K562 (cell line): Measurements from ENCODE around the gene SFTPA2. TPM values are rescaled to one million over a fixed set of nuclear protein-coding genes. Genes with fewer than 3 reads are reported as not detected.

Experiments used
- CCAR2 ChIP-seq: fragments of 200-400 bp; formaldehyde crosslinking; IDR thresholded peaks from 2 replicates; pipeline ENCODE4 v1.6.1; 2017; ENCODE audit warnings: mild to moderate bottlenecking, low read depth, low read length
- DEAF1 ChIP-seq: fragments of 450-650 bp; formaldehyde crosslinking; IDR thresholded peaks from 2 replicates; pipeline ENCODE4 v1.4.0; 2020; ENCODE audit warnings: mild to moderate bottlenecking, moderate library complexity
- FOXP4 ChIP-seq: sonication (generic); formaldehyde crosslinking; IDR thresholded peaks from 2 replicates; pipeline ENCODE4 v1.8.0; 2022; ENCODE audit warnings: mild to moderate bottlenecking, missing genetic modification reagents, borderline replicate concordance
- ID3 ChIP-seq, 2 experiments: fragments of 250-450 bp in 1 of 2; fragments of 450-650 bp in 1 of 2; sonication (Bioruptor Pico) in 1 of 2; IDR thresholded peaks; 2 replicates each; pipeline versions ENCODE4 v1.6.1 to v1.8.0; 2016 to 2021; ENCODE audit warnings: mild to moderate bottlenecking in 2 of 2, moderate library complexity in 2 of 2, missing compliant biosample characterization in 1 of 2, missing genetic modification characterization in 1 of 2
- NBN ChIP-seq: fragments of 450-650 bp; IDR thresholded peaks from 2 replicates; pipeline ENCODE4 v1.6.1; 2016; ENCODE audit warnings: low read depth, mild to moderate bottlenecking
- RBM22 ChIP-seq: fragments of 200-400 bp; formaldehyde crosslinking; IDR thresholded peaks from 2 replicates; pipeline ENCODE4 v1.6.1; 2018; ENCODE audit warnings: low read length, low read depth; ENCODE audit not compliant: poor library complexity, severe bottlenecking
- RFX5 ChIP-seq: IDR thresholded peaks from 2 replicates; pipeline ENCODE4 v1.6.1; 2011; ENCODE audit warnings: low read depth, mild to moderate bottlenecking, improper control_type of control experiment, low read length
- SP2 ChIP-seq: IDR thresholded peaks from 2 replicates; pipeline ENCODE4 v1.6.1; 2011; ENCODE audit warnings: mild to moderate bottlenecking, low read depth, low read length, moderate library complexity; ENCODE audit not compliant: poor library complexity, severe bottlenecking; ENCODE audit errors: extremely low read depth
- STAG1 ChIP-seq: sonication (generic); formaldehyde crosslinking; IDR thresholded peaks from 2 replicates; pipeline ENCODE4 v1.5.0; 2020; ENCODE audit warnings: missing genetic modification reagents, borderline replicate concordance
- STAT5A ChIP-seq: IDR thresholded peaks from 2 replicates; pipeline ENCODE4 v1.6.1; 2012; ENCODE audit warnings: low read length, inconsistent platforms, borderline replicate concordance
- TFAP4 ChIP-seq: sonication (generic); formaldehyde crosslinking; IDR thresholded peaks from 2 replicates; pipeline ENCODE4 v1.8.0; 2022; ENCODE audit warnings: missing genetic modification reagents, mild to moderate bottlenecking, moderate library complexity, borderline replicate concordance
- TRIM28 ChIP-seq: fragments of 450-650 bp; IDR thresholded peaks from 2 replicates; pipeline ENCODE4 v1.6.1; 2017
- ZNF197 ChIP-seq: fragments of 200-800 bp; sonication (Bioruptor generic); IDR thresholded peaks from 2 replicates; pipeline ENCODE4 v1.6.1; 2016; ENCODE audit warnings: low read depth, missing genetic modification characterization, missing compliant biosample characterization
- ZNF778 ChIP-seq: fragments of 450-650 bp; formaldehyde crosslinking; IDR thresholded peaks from 2 replicates; pipeline ENCODE4 v1.4.0; 2020; ENCODE audit warnings: mild to moderate bottlenecking, moderate library complexity
- polyA plus RNA-seq, 8 experiments: library from polyadenylated mRNA; depleted of rRNA in 4 of 8; stranded (reverse) in 5 of 8; unstranded in 3 of 8; fragments of >200 nt; fragmentation: Nextera tagmentation in 2 of 8; fragmentation: Illumina TruSeq in 1 of 8; extraction: Ambion mirVana in 2 of 8; extraction: Trizol in 1 of 8; gene quantifications; 2 replicates each; pipeline versions ENCODE4 v1.2.1 to v1.2.3, GENCODE V29; 2011 to 2014; ENCODE audit warnings: inconsistent platforms in 1 of 8, missing spikeins in 1 of 8
- total RNA-seq, 7 experiments: library from RNA; depleted of rRNA in 6 of 7; stranded (reverse); fragments of >200 nt in 6 of 7; fragmentation: Illumina TruSeq in 2 of 7; extraction: Trizol in 2 of 7; gene quantifications; 2 replicates each; pipeline versions ENCODE4 v1.2.1 to v1.2.3, GENCODE V29; 2011 to 2021; ENCODE audit warnings: low replicate concordance in 1 of 7

SFTPA2 gene
- total and polyA plus RNA-seq, 9 of the 15 experiments (the other 6 are each of a cell fraction or from before 2014, with no cell fraction given): 4.1 TPM; not detected in 8

GRCh38 chr10:79562135-79562756 is 2.0 kb upstream of the SFTPA2 start (continued):
- TF ChIP-seq FOXP4 (no peak), STAT5A (no peak), RBM22 (no peak), CCAR2 (no peak), ZNF778 (no peak), STAG1 (CRISPR knock-in tag) (peak; percentile 84; the same call in 1 of the 2 replicates), NBN (no peak), SP2 (no peak), ZNF197 (CRISPR knock-in tag) (no peak), TRIM28 (no peak), TFAP4 (no peak), ID3 (CRISPR knock-in tag; IDR thresholded peaks at IDR 0.05) (no peak), ID3 (tag; IDR thresholded peaks at IDR 0.05) (0 out of 2 replicates have a peak, but pooled peaks have one; percentile 17), DEAF1 (CRISPR knock-in tag) (peak; percentile 84), RFX5 (no peak)
